ACC112 (cell line): ENCODE data around the gene UBE2L5.

Source experiments
- H2AFZ ChIP-seq: fragments of 200-600 bp; sonication (generic); one replicate; pipeline ENCODE4 v1.6.0; 2017; ENCODE audit warnings: antibody characterized with exemption, low read length; ENCODE audit not compliant: unreplicated experiment
- H3K27ac ChIP-seq: fragments of 200-600 bp; sonication (generic); 2 replicates; pipeline ENCODE4 v1.5.1; 2014; ENCODE audit warnings: low read depth, mild to moderate bottlenecking, antibody characterized with exemption, low read length, moderate library complexity
- H3K27me3 ChIP-seq: fragments of 200-600 bp; sonication (generic); 2 replicates; pipeline ENCODE4 v1.6.1; 2014; ENCODE audit warnings: mild to moderate bottlenecking, antibody characterized with exemption, low read length, moderate library complexity, mixed read lengths; ENCODE audit not compliant: insufficient read depth
- H3K36me3 ChIP-seq: fragments of 200-600 bp; sonication (generic); 2 replicates; pipeline ENCODE4 v1.6.1; 2016; ENCODE audit warnings: mild to moderate bottlenecking, antibody characterized with exemption, low read length, moderate library complexity, mixed read lengths; ENCODE audit not compliant: insufficient read depth
- H3K4me1 ChIP-seq: fragments of 200-600 bp; sonication (generic); one replicate; pipeline ENCODE4 v1.6.1; 2016; ENCODE audit warnings: low read length, mixed read lengths; ENCODE audit not compliant: insufficient read depth, unreplicated experiment, control insufficient read depth
- H3K4me3 ChIP-seq: fragments of 200-600 bp; sonication (generic); 2 replicates; pipeline ENCODE4 v1.5.1; 2014; ENCODE audit warnings: mild to moderate bottlenecking, low read depth, low read length
- H3K79me2 ChIP-seq: fragments of 200-600 bp; sonication (generic); one replicate; pipeline ENCODE4 v1.6.0; 2016; ENCODE audit warnings: low read length; ENCODE audit not compliant: control insufficient read depth, unreplicated experiment, insufficient read depth

UBE2L5 gene

GRCh38 chr13:30391956-30392680, 30.2 kb upstream of the UBE2L5 start:
- no peaks in the 10 kb centered on the region for H3K27me3 ChIP-seq
- no peak overlapping the region for H2AFZ ChIP-seq
- H3K4me1 ChIP-seq = peaks cover 2% of the 10 kb centered on the region
- H3K4me3 ChIP-seq = no peak overlapping the region
- H3K36me3 ChIP-seq = no peaks in the 10 kb centered on the region
- H3K79me2 ChIP-seq = no peaks in the 10 kb centered on the region
- H3K27ac ChIP-seq = no peak overlapping the region

DNA sequence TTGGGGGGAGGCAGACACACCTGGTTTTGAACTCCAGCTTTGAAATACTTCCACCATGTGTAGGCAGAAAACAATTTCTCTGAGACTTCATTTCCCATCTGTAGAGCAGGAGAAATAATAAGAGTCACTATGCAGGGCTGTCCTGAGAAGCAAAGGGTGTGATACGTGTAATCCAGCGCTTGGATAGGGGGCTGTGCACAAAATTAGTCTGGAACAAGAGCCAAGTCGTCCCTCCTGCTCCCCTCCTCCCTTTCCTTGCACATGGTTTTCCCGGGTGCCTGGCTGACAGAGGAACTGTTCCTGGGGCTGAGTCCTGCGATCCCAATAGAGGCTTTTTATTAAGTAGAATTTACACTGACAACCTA, 29.6 kb upstream of the UBE2L5 start:
- Histone ChIP-seq H3K4me3 (no peak overlapping the region), H3K36me3 (no peaks in the 10 kb centered on the region), H3K4me1 (peaks cover 2% of the 10 kb centered on the region), H3K27ac (no peak overlapping the region), H2AFZ (no peak overlapping the region), H3K27me3 (no peaks in the 10 kb centered on the region), H3K79me2 (no peaks in the 10 kb centered on the region)

DNA sequence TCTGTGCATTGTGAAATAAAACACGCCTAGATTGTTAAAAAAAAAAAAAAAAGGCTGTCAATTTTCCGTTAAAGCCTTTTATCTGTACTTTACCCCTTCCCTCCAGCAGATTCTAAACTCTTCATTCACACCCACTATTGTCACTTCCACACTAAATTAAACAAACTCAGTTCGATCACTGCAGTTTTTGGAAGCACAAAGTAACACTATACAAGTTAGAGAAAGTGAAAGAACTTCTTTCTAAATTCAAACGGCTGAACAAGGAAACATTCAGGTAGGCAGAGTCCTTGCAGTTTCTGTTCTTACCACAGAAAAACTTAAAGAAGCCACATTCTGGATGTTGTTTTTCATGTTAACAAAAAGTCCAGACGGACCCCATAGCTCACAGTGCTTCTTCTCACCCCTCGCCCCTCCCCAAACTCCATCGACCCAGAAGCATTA, 27.5 kb upstream of the UBE2L5 start:
- H3K27me3 ChIP-seq = no peaks in the 10 kb centered on the region
- no peaks in the 10 kb centered on the region for H3K4me1 ChIP-seq
- H3K36me3 ChIP-seq = no peaks in the 10 kb centered on the region
- peak overlapping the region; percentile 95 for H2AFZ ChIP-seq
- H3K27ac ChIP-seq = peak overlapping the region; percentile 79
- H3K4me3 ChIP-seq = peak overlapping the region; percentile 82
- H3K79me2 ChIP-seq = no peaks in the 10 kb centered on the region

DNA sequence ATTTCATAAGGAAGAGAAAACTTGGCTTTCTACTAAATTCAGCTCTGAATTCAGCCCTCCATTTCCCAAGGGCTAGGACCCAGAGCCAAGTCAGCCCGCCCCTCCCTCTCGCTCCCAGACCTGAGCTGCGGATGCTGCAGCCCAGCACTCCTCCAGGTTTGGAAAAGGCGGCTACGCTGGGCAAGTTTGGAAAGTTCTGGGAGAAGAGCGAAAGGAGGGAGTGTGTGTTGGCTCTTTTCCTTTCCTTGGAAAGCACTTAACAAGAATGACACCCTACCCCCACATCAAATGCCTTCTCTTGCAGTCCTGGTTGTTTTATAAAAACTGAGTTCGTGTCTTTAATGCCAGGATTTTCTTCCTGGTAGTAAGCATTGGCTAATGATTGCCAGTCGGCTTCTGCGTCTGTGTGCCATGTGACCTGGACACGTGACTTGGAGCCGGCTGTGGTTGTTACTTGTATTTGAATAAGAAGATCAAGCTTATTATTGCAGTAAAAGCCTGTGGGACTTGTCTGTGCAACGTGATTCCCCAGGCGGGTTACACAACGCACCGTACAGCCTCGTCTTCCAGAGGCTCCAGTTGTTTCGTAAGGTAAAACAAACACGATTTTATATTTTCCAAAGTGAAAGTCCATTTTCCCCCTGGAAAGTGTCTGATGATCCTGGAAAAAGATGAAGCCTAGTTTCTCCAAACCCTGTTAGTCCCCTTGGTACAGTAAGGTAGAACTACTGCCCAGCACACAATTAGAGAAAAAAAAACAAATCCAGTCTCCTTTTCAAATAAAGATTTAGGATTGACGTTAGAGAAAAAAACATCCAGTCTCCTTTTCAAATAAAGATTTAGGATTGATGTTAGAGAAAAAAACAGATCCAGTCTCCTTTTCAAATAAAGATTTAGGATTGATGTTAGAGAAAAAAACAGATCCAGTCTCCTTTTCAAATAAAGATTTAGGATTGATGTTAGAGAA, 26.8 kb upstream of the UBE2L5 start:
- H3K36me3 ChIP-seq = no peaks in the 10 kb centered on the region
- no peaks in the 10 kb centered on the region for H3K79me2 ChIP-seq
- peak overlapping the region; percentile 82 for H3K4me3 ChIP-seq
- no peaks in the 10 kb centered on the region for H3K27me3 ChIP-seq
- no peaks in the 10 kb centered on the region for H3K4me1 ChIP-seq
- peak overlapping the region; percentile 95 for H2AFZ ChIP-seq
- H3K27ac ChIP-seq = peak overlapping the region; percentile 79

DNA sequence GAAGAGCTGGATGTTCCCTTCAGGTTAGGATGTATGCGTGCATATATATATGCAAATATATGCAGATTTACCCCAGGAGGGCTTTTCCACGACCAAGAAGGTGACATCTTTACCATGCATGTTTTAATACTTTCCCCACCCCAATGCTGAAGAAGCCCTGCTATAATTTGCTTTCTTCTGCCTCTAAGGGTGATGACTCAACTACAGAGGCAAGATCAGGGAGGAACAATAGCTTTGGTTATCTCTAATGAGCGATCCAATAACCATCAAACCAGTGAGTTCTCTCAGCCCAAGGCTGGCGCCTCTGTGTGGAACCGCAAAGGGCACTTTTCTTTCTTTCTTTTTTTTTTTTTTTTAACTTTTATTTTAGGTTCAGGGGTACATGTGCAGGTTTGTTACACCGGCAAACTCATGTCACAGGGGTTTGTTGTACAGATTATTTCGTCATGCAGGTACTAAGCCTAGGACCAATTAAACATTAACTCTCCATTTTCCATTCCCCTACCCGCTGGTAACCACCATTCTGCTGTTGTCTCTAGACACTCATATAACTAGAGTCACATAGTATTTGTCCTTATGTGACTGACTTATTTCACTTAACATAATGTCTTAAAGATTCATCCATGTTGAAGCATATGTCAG, 25.7 kb upstream of the UBE2L5 start:
- H3K4me3 ChIP-seq = peak overlapping the region; percentile 82
- H3K36me3 ChIP-seq = no peaks in the 10 kb centered on the region
- H3K4me1 ChIP-seq = no peaks in the 10 kb centered on the region
- peak overlapping the region; percentile 79; the same call in 1 of the 2 replicates for H3K27ac ChIP-seq
- H3K79me2 ChIP-seq = no peaks in the 10 kb centered on the region
- peak overlapping the region; percentile 31 for H2AFZ ChIP-seq
- H3K27me3 ChIP-seq = no peaks in the 10 kb centered on the region

DNA sequence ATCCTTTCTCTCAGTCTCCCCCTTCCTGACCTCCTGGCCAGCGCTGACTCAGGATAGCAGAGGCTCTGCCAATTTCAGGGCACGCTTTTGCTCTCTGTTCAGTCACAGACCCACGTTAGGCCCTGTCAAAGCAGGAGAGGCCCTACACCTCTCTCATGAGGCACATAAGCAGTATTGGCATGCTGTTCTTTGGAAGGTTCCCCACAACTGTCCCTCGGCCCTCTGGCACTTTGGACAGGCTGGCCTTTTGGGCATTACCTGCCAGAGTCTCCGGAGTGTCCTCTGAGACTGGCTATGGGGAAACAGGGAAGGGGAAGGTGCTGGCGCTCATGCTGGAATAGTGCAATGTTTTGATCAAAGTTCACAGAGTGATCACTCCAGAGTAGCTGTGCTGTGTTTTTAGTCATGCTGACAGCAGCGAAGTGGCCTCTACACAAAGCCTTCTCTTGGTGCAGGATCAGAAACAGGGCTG, 23.7 kb upstream of the UBE2L5 start:
- Histone ChIP-seq H3K27me3 (no peaks in the 10 kb centered on the region), H3K79me2 (no peaks in the 10 kb centered on the region), H3K4me3 (no peak overlapping the region), H2AFZ (peak overlapping the region; percentile 10), H3K4me1 (no peaks in the 10 kb centered on the region), H3K27ac (no peak overlapping the region), H3K36me3 (no peaks in the 10 kb centered on the region)

DNA sequence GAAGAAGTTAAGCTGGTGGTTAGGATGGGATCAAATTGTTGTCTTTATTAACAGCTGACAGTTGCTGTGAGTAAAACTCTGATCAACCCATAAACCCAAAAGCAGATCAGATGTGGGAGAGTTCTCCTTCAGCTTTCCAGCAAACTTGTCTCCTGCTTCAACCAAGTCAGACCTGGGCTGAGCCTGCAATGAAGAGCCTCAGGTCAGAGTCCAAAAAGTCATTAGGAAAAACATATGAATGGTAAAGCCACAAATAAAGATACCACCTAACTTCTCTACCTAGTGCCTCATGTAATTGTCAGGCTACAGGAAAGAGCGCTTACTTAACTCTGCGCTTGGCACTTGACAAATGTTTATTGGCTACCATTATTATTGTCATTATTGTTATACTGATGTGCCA, 21.9 kb upstream of the UBE2L5 start:
- Histone ChIP-seq H3K36me3 (no peaks in the 10 kb centered on the region), H3K4me1 (no peaks in the 10 kb centered on the region), H2AFZ (no peak overlapping the region), H3K79me2 (no peaks in the 10 kb centered on the region), H3K4me3 (no peak overlapping the region), H3K27ac (no peak overlapping the region), H3K27me3 (no peaks in the 10 kb centered on the region)

GRCh38 chr13:30401347-30401746, 20.9 kb upstream of the UBE2L5 start:
- no peaks in the 10 kb centered on the region for H3K79me2 ChIP-seq
- no peaks in the 10 kb centered on the region for H3K36me3 ChIP-seq
- H3K4me3 ChIP-seq = no peak overlapping the region
- no peak overlapping the region for H3K27ac ChIP-seq
- no peak overlapping the region for H2AFZ ChIP-seq
- no peaks in the 10 kb centered on the region for H3K4me1 ChIP-seq
- no peaks in the 10 kb centered on the region for H3K27me3 ChIP-seq

DNA sequence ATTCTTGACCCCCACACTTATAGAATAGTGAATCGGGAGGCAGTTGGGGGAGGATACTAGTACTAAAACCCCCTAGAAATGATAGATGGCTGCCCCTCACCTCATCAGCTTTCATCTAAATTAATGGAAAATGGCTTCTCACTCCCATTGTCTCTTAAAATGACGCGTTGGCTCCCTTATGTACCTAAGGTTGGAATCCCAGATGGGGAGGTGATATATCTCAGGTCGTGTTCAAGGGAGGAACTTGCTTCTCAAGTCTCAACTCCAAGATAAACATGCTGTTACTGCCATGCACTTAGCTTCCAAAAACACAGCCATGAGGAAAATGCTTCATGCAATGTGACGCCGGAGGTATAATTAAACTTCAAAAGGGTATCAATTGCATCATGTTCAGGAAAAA, 18.8 kb upstream of the UBE2L5 start:
- Histone ChIP-seq H3K36me3 (no peaks in the 10 kb centered on the region), H3K79me2 (no peaks in the 10 kb centered on the region), H3K27ac (no peak overlapping the region), H2AFZ (no peak overlapping the region), H3K27me3 (no peaks in the 10 kb centered on the region), H3K4me1 (no peaks in the 10 kb centered on the region), H3K4me3 (no peak overlapping the region)

DNA sequence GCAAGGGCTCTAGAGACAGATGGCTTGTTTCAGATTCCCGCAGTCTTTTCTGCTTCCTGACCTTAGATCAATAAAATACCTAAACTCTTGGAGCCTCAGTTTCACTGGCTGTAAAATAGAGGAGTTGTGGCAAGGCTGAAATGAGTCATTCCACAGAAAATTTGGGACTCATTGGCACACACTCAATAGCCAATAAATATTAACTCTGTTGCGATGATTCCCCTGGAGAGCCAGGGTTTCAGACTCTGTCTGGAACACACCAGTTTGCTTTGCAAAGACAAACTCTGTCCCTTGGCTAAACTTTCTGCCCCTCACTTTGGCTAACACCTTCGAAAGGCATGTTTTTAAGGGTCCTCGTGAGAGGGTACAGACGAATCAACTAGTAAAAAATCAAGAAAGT, 18.1 kb upstream of the UBE2L5 start:
- no peak overlapping the region for H3K27ac ChIP-seq
- H2AFZ ChIP-seq = no peak overlapping the region
- H3K79me2 ChIP-seq = no peaks in the 10 kb centered on the region
- H3K4me1 ChIP-seq = no peaks in the 10 kb centered on the region
- H3K36me3 ChIP-seq = no peaks in the 10 kb centered on the region
- no peaks in the 10 kb centered on the region for H3K27me3 ChIP-seq
- H3K4me3 ChIP-seq = no peak overlapping the region
